Astrocyte (in vitro differentiated cells and primary cell): ENCODE results near the gene SLC35F1. TPM values are rescaled to one million over a fixed set of nuclear protein-coding genes. Genes with fewer than 3 reads are reported as not detected.

Experiments used
- DNase-seq: peaks from one replicate; pipeline ENCODE4 v3.0.0-alpha.2; 2010; ENCODE audit warnings: low read depth
- FAIRE-seq: peaks from 2 replicates; lab custom pipeline; 2011; peaks lifted over from hg19 to GRCh38; lab: Jason Lieb, UNC
- H2AFZ ChIP-seq: 2 replicates; pipeline ENCODE4 v1.6.0; 2012; ENCODE audit warnings: low read depth, low read length, inconsistent platforms
- H3K27ac ChIP-seq: 2 replicates; pipeline ENCODE4 v1.5.1; 2011; ENCODE audit warnings: low read depth, low read length, inconsistent platforms
- H3K27me3 ChIP-seq: 2 replicates; pipeline ENCODE4 v1.6.0; 2011; ENCODE audit warnings: low read length, inconsistent platforms; ENCODE audit not compliant: insufficient read depth
- H3K36me3 ChIP-seq: 2 replicates; pipeline ENCODE4 v1.5.1; 2011; ENCODE audit warnings: low read length, inconsistent platforms; ENCODE audit not compliant: insufficient read depth
- H3K4me1 ChIP-seq: 2 replicates; pipeline ENCODE4 v1.5.1; 2011; ENCODE audit warnings: low read length, inconsistent platforms; ENCODE audit not compliant: insufficient read depth
- H3K4me2 ChIP-seq: 2 replicates; pipeline ENCODE4 v1.6.0; 2012; ENCODE audit warnings: low read length, inconsistent platforms
- H3K4me3 ChIP-seq: 2 replicates; pipeline ENCODE4 v1.5.1; 2011; ENCODE audit warnings: low read depth, mild to moderate bottlenecking, low read length, inconsistent platforms; ENCODE audit not compliant: insufficient read depth
- H3K79me2 ChIP-seq: 2 replicates; pipeline ENCODE4 v1.6.0; 2012; ENCODE audit warnings: mild to moderate bottlenecking, low read length, inconsistent platforms; ENCODE audit not compliant: insufficient read depth
- H3K9ac ChIP-seq: 2 replicates; pipeline ENCODE4 v1.6.0; 2012; ENCODE audit warnings: mild to moderate bottlenecking, low read length, inconsistent platforms
- H3K9me3 ChIP-seq: 2 replicates; pipeline ENCODE4 v1.5.1; 2012; ENCODE audit warnings: low read depth, mild to moderate bottlenecking, low read length, inconsistent platforms; ENCODE audit not compliant: insufficient read depth
- H4K20me1 ChIP-seq: 2 replicates; pipeline ENCODE4 v1.6.0; 2012; ENCODE audit warnings: low read length, inconsistent platforms; ENCODE audit not compliant: insufficient read depth
- H3K27ac Mint-ChIP-seq: one replicate; pipeline ENCODE4 v1.8.0; 2021; ENCODE audit warnings: mild to moderate bottlenecking, mixed read lengths; ENCODE audit not compliant: unreplicated experiment
- H3K27me3 Mint-ChIP-seq: one replicate; pipeline ENCODE4 v1.8.0; 2021; ENCODE audit warnings: low read depth, mixed read lengths; ENCODE audit not compliant: unreplicated experiment
- H3K36me3 Mint-ChIP-seq: one replicate; pipeline ENCODE4 v1.8.0; 2021; ENCODE audit warnings: low read depth, mixed read lengths; ENCODE audit not compliant: unreplicated experiment
- H3K4me1 Mint-ChIP-seq: one replicate; pipeline ENCODE4 v1.8.0; 2021; ENCODE audit warnings: low read depth, mixed read lengths; ENCODE audit not compliant: unreplicated experiment
- H3K4me3 Mint-ChIP-seq: one replicate; pipeline ENCODE4 v1.8.0; 2021; ENCODE audit warnings: mild to moderate bottlenecking, moderate library complexity, mixed read lengths; ENCODE audit not compliant: unreplicated experiment
- H3K9me3 Mint-ChIP-seq: one replicate; pipeline ENCODE4 v1.8.0; 2021; ENCODE audit warnings: mild to moderate bottlenecking, mixed read lengths; ENCODE audit not compliant: unreplicated experiment
- EZH2 ChIP-seq: IDR thresholded peaks from 2 replicates; pipeline ENCODE4 v1.6.1; 2012; ENCODE audit warnings: mild to moderate bottlenecking, low read length, inconsistent platforms; ENCODE audit not compliant: insufficient read depth
- total RNA-seq: library from RNA; stranded (reverse); gene quantifications from 2 replicates; pipeline ENCODE4 v1.2.1, GENCODE V29; 2021
- TF ChIP-seq, protein P1 (sequence below): IDR thresholded peaks from 2 replicates; pipeline ENCODE4 v1.5.1; 2011; ENCODE audit warnings: low read depth, mild to moderate bottlenecking, inconsistent platforms, low read length, moderate library complexity; ENCODE audit not compliant: insufficient read depth

Gene SLC35F1
- total RNA-seq, 1 donor from 2014 or later = 1.0 TPM

- Histone ChIP-seq H3K27me3 (peaks cover 24% of the 10 kb centered on the region), H3K9ac (no peak overlapping the region), H3K36me3 (no peaks in the 10 kb centered on the region), H3K4me3 (peak overlapping the region; percentile 55), H2AFZ (peak overlapping the region; percentile 56), H3K9me3 (no peaks in the 10 kb centered on the region), H4K20me1 (no peaks in the 10 kb centered on the region), H3K4me1 (no peaks in the 10 kb centered on the region), H3K27ac (no peak overlapping the region), H3K79me2 (no peaks in the 10 kb centered on the region), H3K4me2 (peak overlapping the region; percentile 83)
- DNase-seq (no peak), FAIRE-seq (no peak)
- H3K36me3 Mint-ChIP-seq = no peaks in the 10 kb centered on the region
- no peak overlapping the region for H3K27ac Mint-ChIP-seq
- H3K4me3 Mint-ChIP-seq = peak overlapping the region; percentile 83
- no peak for TF ChIP-seq EZH2
- TF ChIP-seq, protein P1, sequence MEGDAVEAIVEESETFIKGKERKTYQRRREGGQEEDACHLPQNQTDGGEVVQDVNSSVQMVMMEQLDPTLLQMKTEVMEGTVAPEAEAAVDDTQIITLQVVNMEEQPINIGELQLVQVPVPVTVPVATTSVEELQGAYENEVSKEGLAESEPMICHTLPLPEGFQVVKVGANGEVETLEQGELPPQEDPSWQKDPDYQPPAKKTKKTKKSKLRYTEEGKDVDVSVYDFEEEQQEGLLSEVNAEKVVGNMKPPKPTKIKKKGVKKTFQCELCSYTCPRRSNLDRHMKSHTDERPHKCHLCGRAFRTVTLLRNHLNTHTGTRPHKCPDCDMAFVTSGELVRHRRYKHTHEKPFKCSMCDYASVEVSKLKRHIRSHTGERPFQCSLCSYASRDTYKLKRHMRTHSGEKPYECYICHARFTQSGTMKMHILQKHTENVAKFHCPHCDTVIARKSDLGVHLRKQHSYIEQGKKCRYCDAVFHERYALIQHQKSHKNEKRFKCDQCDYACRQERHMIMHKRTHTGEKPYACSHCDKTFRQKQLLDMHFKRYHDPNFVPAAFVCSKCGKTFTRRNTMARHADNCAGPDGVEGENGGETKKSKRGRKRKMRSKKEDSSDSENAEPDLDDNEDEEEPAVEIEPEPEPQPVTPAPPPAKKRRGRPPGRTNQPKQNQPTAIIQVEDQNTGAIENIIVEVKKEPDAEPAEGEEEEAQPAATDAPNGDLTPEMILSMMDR = no peak
- H3K9me3 Mint-ChIP-seq = no peaks in the 10 kb centered on the region
- peaks cover 3% of the 10 kb centered on the region for H3K27me3 Mint-ChIP-seq
- no peaks in the 10 kb centered on the region for H3K4me1 Mint-ChIP-seq
Observed at GRCh38 chr6:117908246-117909068, 1.4 kb downstream of the SLC35F1 start.

DNA sequence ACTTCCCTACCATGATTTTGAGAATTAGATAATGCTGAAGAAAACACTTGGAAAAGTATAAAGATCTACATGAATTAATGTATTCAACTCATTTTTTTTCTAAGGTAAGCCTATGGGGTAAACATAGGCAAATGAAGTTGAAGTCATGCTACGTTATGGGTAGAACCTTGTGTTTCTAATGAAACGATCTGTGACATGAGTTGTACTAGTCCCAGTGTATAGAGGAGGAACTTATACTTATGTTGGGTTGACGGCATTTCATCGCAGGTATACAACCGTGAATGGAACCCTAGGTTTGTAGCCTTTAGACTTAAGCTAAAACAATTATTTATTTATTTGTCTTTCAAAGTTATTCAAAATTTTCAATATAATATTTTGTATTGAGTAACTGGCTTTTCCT is 2.6 kb downstream of the SLC35F1 start:
- H3K9ac ChIP-seq = no peak overlapping the region
- H3K79me2 ChIP-seq = no peaks in the 10 kb centered on the region
- no peaks in the 10 kb centered on the region for H3K4me1 ChIP-seq
- no peak overlapping the region for H3K4me3 ChIP-seq
- H3K27ac ChIP-seq = no peak overlapping the region
- FAIRE-seq = no peak
- no peaks in the 10 kb centered on the region for H3K36me3 ChIP-seq
- TF ChIP-seq, protein P1 = no peak
- TF ChIP-seq EZH2 = no peak
- DNase-seq = no peak
- H2AFZ ChIP-seq = no peak overlapping the region
- H3K4me2 ChIP-seq = no peak overlapping the region
- Mint-ChIP-seq H3K4me3 (no peak overlapping the region), H3K4me1 (no peaks in the 10 kb centered on the region), H3K27me3 (peaks cover 3% of the 10 kb centered on the region), H3K27ac (no peak overlapping the region), H3K36me3 (no peaks in the 10 kb centered on the region), H3K9me3 (no peaks in the 10 kb centered on the region)
- H3K27me3 ChIP-seq = peaks cover 24% of the 10 kb centered on the region
- H3K9me3 ChIP-seq = no peaks in the 10 kb centered on the region
- no peaks in the 10 kb centered on the region for H4K20me1 ChIP-seq

DNA sequence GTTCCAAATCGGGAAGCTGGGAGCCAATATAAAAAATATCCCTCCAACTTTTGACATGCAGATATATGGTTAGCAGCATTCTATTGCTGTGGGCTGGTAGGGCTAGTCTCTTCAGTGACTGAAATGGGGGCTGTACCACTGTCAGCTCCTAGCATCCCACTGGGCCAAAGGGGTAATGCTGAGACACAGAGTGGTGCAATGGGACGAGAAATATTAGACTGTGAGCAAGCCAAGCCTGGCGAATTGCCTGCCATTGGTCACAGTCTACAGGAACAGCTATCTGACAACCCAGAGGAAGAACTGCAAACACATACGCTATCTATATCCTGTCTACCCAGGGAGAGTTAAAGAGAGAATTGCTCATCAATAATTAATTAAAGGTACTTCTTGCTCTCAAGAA is 3.5 kb downstream of the SLC35F1 start:
- Mint-ChIP-seq H3K4me3 (no peak overlapping the region), H3K9me3 (no peaks in the 10 kb centered on the region), H3K27me3 (no peaks in the 10 kb centered on the region), H3K27ac (no peak overlapping the region), H3K4me1 (no peaks in the 10 kb centered on the region), H3K36me3 (no peaks in the 10 kb centered on the region)
- H3K4me2 ChIP-seq = no peak overlapping the region
- H3K9ac ChIP-seq = no peak overlapping the region
- H2AFZ ChIP-seq = no peak overlapping the region
- H3K27me3 ChIP-seq = peaks cover 19% of the 10 kb centered on the region
- H3K9me3 ChIP-seq = no peaks in the 10 kb centered on the region
- no peak overlapping the region for H3K27ac ChIP-seq
- H3K4me3 ChIP-seq = no peak overlapping the region
- FAIRE-seq = no peak
- no peaks in the 10 kb centered on the region for H3K36me3 ChIP-seq
- no peak for DNase-seq
- H4K20me1 ChIP-seq = no peaks in the 10 kb centered on the region
- no peaks in the 10 kb centered on the region for H3K79me2 ChIP-seq
- TF ChIP-seq, protein P1 = no peak
- no peak for TF ChIP-seq EZH2
- no peaks in the 10 kb centered on the region for H3K4me1 ChIP-seq
